ENCODE results near the gene KIFC1. TPM values are rescaled to one million over a fixed set of nuclear protein-coding genes. Genes with fewer than 3 reads are reported as not detected.
"Not testable (repeated sequence)": the region's sequence is repeated elsewhere in the genome, so short reads cannot be mapped to it uniquely, and the experiment has no call there.

The KIFC1 gene
- polyA plus RNA-seq, 3 donors = 0.14 to 0.87 (median 0.68) TPM

GRCh38 chr6:33359331-33359730 is 32.3 kb upstream of the KIFC1 start:
- no peak for DNase-seq
- H3K4me1 ChIP-seq (ENCODE audit: control insufficient read depth in 1 of 2, insufficient read depth in 2 of 2, low read length in 2 of 2) = no peaks in the 10 kb centered on the region
- no peak overlapping the region for H3K9ac ChIP-seq (ENCODE audit: insufficient read depth, low read length, poor library complexity, severe bottlenecking)
- peaks cover under 1% of the 10 kb centered on the region for H3K4me1 Mint-ChIP-seq
- intact Hi-C loops (cut with micrococcal nuclease) = no loop called here
- H3K79me2 ChIP-seq (ENCODE audit: insufficient read depth, low read length) = no peaks in the 10 kb centered on the region
- H3K27ac ChIP-seq (ENCODE audit: low read depth in 1 of 2, low read length in 2 of 2) = no peak overlapping the region
- peaks cover 0 to 2% (median 0%) of the 10 kb centered on the region in 7 donors for H3K9me3 Mint-ChIP-seq
- H2AFZ ChIP-seq (ENCODE audit: insufficient read depth, low read depth, low read length, poor library complexity, severe bottlenecking) = no peak overlapping the region
- H3K9me3 ChIP-seq (replicated peaks in 1 of 2; ENCODE audit: control insufficient read depth in 1 of 2, insufficient read depth in 1 of 2, low read length in 2 of 2) = no peaks in the 10 kb centered on the region
- H3K27me3 Mint-ChIP-seq (ENCODE audit: low read depth in 3 of 3) = peaks cover 2 to 9% (median 6%) of the 10 kb centered on the region in 3 donors
- H3K27me3 ChIP-seq (ENCODE audit: control insufficient read depth in 2 of 2, insufficient read depth in 2 of 2, low read length in 2 of 2) = no peaks in the 10 kb centered on the region
- H3K36me3 ChIP-seq (replicated peaks in 1 of 2; ENCODE audit: control insufficient read depth in 1 of 2, insufficient read depth in 2 of 2, low read length in 2 of 2) = no peaks in the 10 kb centered on the region
- no peaks in the 10 kb centered on the region for H3K36me3 Mint-ChIP-seq
- no peak overlapping the region for H3K4me3 ChIP-seq (replicated peaks in 1 of 3; ENCODE audit: low read depth in 2 of 3, low read length in 3 of 3)
- TF ChIP-seq, protein P1, sequence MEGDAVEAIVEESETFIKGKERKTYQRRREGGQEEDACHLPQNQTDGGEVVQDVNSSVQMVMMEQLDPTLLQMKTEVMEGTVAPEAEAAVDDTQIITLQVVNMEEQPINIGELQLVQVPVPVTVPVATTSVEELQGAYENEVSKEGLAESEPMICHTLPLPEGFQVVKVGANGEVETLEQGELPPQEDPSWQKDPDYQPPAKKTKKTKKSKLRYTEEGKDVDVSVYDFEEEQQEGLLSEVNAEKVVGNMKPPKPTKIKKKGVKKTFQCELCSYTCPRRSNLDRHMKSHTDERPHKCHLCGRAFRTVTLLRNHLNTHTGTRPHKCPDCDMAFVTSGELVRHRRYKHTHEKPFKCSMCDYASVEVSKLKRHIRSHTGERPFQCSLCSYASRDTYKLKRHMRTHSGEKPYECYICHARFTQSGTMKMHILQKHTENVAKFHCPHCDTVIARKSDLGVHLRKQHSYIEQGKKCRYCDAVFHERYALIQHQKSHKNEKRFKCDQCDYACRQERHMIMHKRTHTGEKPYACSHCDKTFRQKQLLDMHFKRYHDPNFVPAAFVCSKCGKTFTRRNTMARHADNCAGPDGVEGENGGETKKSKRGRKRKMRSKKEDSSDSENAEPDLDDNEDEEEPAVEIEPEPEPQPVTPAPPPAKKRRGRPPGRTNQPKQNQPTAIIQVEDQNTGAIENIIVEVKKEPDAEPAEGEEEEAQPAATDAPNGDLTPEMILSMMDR (IDR thresholded peaks at IDR 0.05) = no peak
- no peak overlapping the region for H3K4me3 Mint-ChIP-seq
- no peak overlapping the region for H3K27ac Mint-ChIP-seq
- H3K4me2 ChIP-seq (replicated peaks; ENCODE audit: extremely low read depth, low read length, poor library complexity, severe bottlenecking) = no peak overlapping the region
- no peaks in the 10 kb centered on the region for H4K20me1 ChIP-seq (ENCODE audit: insufficient read depth, low read length)

GRCh38 chr6:33363486-33363885 is 28.1 kb upstream of the KIFC1 start:
- no CpG with 5 or more reads among the region's 12 CpGs for WGBS (ENCODE audit: insufficient coverage)
- H3K27ac ChIP-seq (ENCODE audit: low read depth in 1 of 2, low read length in 2 of 2); DNase-seq; H3K27ac Mint-ChIP-seq; intact Hi-C loops (cut with micrococcal nuclease); H3K4me3 Mint-ChIP-seq; H4K20me1 ChIP-seq (ENCODE audit: insufficient read depth, low read length); H3K9ac ChIP-seq (ENCODE audit: insufficient read depth, low read length, poor library complexity, severe bottlenecking); H3K9me3 ChIP-seq (replicated peaks in 1 of 2; ENCODE audit: control insufficient read depth in 1 of 2, insufficient read depth in 1 of 2, low read length in 2 of 2); H3K4me2 ChIP-seq (replicated peaks; ENCODE audit: extremely low read depth, low read length, poor library complexity, severe bottlenecking); H3K36me3 ChIP-seq (replicated peaks in 1 of 2; ENCODE audit: control insufficient read depth in 1 of 2, insufficient read depth in 2 of 2, low read length in 2 of 2); H3K4me1 ChIP-seq (ENCODE audit: control insufficient read depth in 1 of 2, insufficient read depth in 2 of 2, low read length in 2 of 2); H3K4me1 Mint-ChIP-seq; H3K9me3 Mint-ChIP-seq; H2AFZ ChIP-seq (ENCODE audit: insufficient read depth, low read depth, low read length, poor library complexity, severe bottlenecking); H3K27me3 Mint-ChIP-seq (ENCODE audit: low read depth in 3 of 3); H3K27me3 ChIP-seq (ENCODE audit: control insufficient read depth in 2 of 2, insufficient read depth in 2 of 2, low read length in 2 of 2); H3K36me3 Mint-ChIP-seq; H3K79me2 ChIP-seq (ENCODE audit: insufficient read depth, low read length); H3K4me3 ChIP-seq (replicated peaks in 1 of 3; ENCODE audit: low read depth in 2 of 3, low read length in 3 of 3): not testable (repeated sequence)

DNA sequence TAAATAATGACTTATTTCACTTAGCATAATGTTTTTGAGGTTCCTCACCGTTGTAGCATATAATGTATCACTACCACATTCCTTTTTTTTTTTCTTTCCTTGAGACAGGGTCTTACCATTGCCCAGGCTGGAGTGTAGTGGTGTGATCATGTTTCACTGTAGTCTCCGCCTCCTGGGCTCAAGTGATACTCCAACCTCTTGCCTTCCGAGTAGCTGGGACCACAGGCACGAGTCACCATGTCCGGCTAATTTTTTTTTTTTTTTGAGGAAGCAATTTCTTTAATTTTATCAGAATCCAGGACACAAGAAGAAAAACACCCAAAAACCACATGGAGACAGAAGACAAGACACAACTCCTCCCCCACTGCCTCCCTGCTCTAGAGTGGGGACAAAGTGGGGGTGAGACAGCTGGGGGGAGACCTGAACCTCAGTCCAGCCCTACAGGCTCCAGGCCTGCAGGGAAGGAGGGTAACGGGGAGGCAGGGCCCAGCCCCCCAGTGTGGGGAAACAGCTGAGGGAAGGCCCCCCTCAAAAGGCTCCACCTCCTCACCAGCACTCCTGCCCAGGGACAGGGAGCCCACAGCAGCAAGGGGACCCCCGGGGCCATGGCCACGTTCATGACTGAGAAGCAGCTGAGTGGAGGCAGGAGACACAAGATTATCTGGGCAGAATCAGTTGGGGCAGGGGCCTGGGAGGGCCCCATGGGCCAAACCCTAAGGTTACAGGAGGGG is 27.0 kb upstream of the KIFC1 start:
- H3K27ac ChIP-seq (ENCODE audit: low read depth in 1 of 2, low read length in 2 of 2); H3K79me2 ChIP-seq (ENCODE audit: insufficient read depth, low read length); H3K9me3 ChIP-seq (replicated peaks in 1 of 2; ENCODE audit: control insufficient read depth in 1 of 2, insufficient read depth in 1 of 2, low read length in 2 of 2); H4K20me1 ChIP-seq (ENCODE audit: insufficient read depth, low read length); intact Hi-C loops (cut with micrococcal nuclease); H3K9ac ChIP-seq (ENCODE audit: insufficient read depth, low read length, poor library complexity, severe bottlenecking); H3K36me3 Mint-ChIP-seq; H3K4me3 Mint-ChIP-seq; H3K36me3 ChIP-seq (replicated peaks in 1 of 2; ENCODE audit: control insufficient read depth in 1 of 2, insufficient read depth in 2 of 2, low read length in 2 of 2); H3K27me3 Mint-ChIP-seq (ENCODE audit: low read depth in 3 of 3); H3K9me3 Mint-ChIP-seq; H3K4me1 ChIP-seq (ENCODE audit: control insufficient read depth in 1 of 2, insufficient read depth in 2 of 2, low read length in 2 of 2); H3K4me2 ChIP-seq (replicated peaks; ENCODE audit: extremely low read depth, low read length, poor library complexity, severe bottlenecking); H3K4me1 Mint-ChIP-seq; H3K4me3 ChIP-seq (replicated peaks in 1 of 3; ENCODE audit: low read depth in 2 of 3, low read length in 3 of 3); H3K27me3 ChIP-seq (ENCODE audit: control insufficient read depth in 2 of 2, insufficient read depth in 2 of 2, low read length in 2 of 2): not testable (repeated sequence)
- H2AFZ ChIP-seq (ENCODE audit: insufficient read depth, low read depth, low read length, poor library complexity, severe bottlenecking) = peak overlapping the region; percentile 21
- peak overlapping the region in 3 of 7 donors; percentile 41 to 70 (median 57) for H3K27ac Mint-ChIP-seq
- peak in 2 of 3 donors; percentile 11 to 23 for DNase-seq
- WGBS (ENCODE audit: insufficient coverage) = no CpG with 5 or more reads among the region's 8 CpGs

GRCh38 chr6:33365206-33365971 is 26.2 kb upstream of the KIFC1 start:
- peak overlapping the region; percentile 21 for H2AFZ ChIP-seq (ENCODE audit: insufficient read depth, low read depth, low read length, poor library complexity, severe bottlenecking)

More at GRCh38 chr6:33365206-33365971, 26.2 kb upstream of the KIFC1 start:
- H3K27ac Mint-ChIP-seq = peak overlapping the region in 3 of 7 donors; percentile 36 to 70 (median 41)
- H3K36me3 Mint-ChIP-seq; H3K27me3 ChIP-seq (ENCODE audit: control insufficient read depth in 2 of 2, insufficient read depth in 2 of 2, low read length in 2 of 2); H3K27ac ChIP-seq (ENCODE audit: low read depth in 1 of 2, low read length in 2 of 2); H3K9me3 Mint-ChIP-seq; H3K79me2 ChIP-seq (ENCODE audit: insufficient read depth, low read length); H3K4me1 Mint-ChIP-seq; H3K4me2 ChIP-seq (replicated peaks; ENCODE audit: extremely low read depth, low read length, poor library complexity, severe bottlenecking); DNase-seq; H3K36me3 ChIP-seq (replicated peaks in 1 of 2; ENCODE audit: control insufficient read depth in 1 of 2, insufficient read depth in 2 of 2, low read length in 2 of 2); intact Hi-C loops (cut with micrococcal nuclease); H3K4me1 ChIP-seq (ENCODE audit: control insufficient read depth in 1 of 2, insufficient read depth in 2 of 2, low read length in 2 of 2); H3K4me3 Mint-ChIP-seq; H3K27me3 Mint-ChIP-seq (ENCODE audit: low read depth in 3 of 3); H3K4me3 ChIP-seq (replicated peaks in 1 of 3; ENCODE audit: low read depth in 2 of 3, low read length in 3 of 3); H3K9me3 ChIP-seq (replicated peaks in 1 of 2; ENCODE audit: control insufficient read depth in 1 of 2, insufficient read depth in 1 of 2, low read length in 2 of 2); H3K9ac ChIP-seq (ENCODE audit: insufficient read depth, low read length, poor library complexity, severe bottlenecking); H4K20me1 ChIP-seq (ENCODE audit: insufficient read depth, low read length): not testable (repeated sequence)
- WGBS (ENCODE audit: insufficient coverage) = 97% methylated on average over 8 of the region's 10 CpGs
